ENCODE results near the gene CKS1B.

Gene CKS1B

GRCh38 chr1:154959426-154959780, 15.1 kb upstream of the CKS1B start:
- H3K4me3 ChIP-seq (ENCODE audit: low read depth, low read length) = no peak overlapping the region
- H3K36me3 ChIP-seq = peaks cover 48% of the 10 kb centered on the region
- H3K27me3 ChIP-seq (ENCODE audit: insufficient read depth, low read depth, severe bottlenecking) = no peaks in the 10 kb centered on the region
- no peaks in the 10 kb centered on the region for H3K9me3 ChIP-seq (ENCODE audit: severe bottlenecking)
- TF ChIP-seq CTCF (IDR thresholded peaks at IDR 0.05; ENCODE audit: low read depth, low read length) = no peak
- DNase-seq = no peak
- H3K27ac ChIP-seq = no peak overlapping the region

GRCh38 chr1:154960446-154961136, 13.9 kb upstream of the CKS1B start:
- TF ChIP-seq CTCF (IDR thresholded peaks at IDR 0.05; ENCODE audit: low read depth, low read length) = no peak
- no peak for DNase-seq
- Histone ChIP-seq H3K9me3 (ENCODE audit: severe bottlenecking) (no peaks in the 10 kb centered on the region), H3K27me3 (ENCODE audit: insufficient read depth, low read depth, severe bottlenecking) (no peaks in the 10 kb centered on the region), H3K36me3 (peaks cover 60% of the 10 kb centered on the region), H3K4me3 (ENCODE audit: low read depth, low read length) (peak overlapping the region; percentile 64), H3K27ac (peak overlapping the region; percentile 99)

- Histone ChIP-seq H3K27me3 (ENCODE audit: insufficient read depth, low read depth, severe bottlenecking) (no peaks in the 10 kb centered on the region), H3K27ac (peak within 1 kb of the TSS; percentile 99), H3K36me3 (peaks cover 69% of the 10 kb centered on the region), H3K4me3 (ENCODE audit: low read depth, low read length) (peak within 1 kb of the TSS; percentile 64), H3K9me3 (ENCODE audit: severe bottlenecking) (no peaks in the 10 kb centered on the region)
- TF ChIP-seq CTCF (IDR thresholded peaks at IDR 0.05; ENCODE audit: low read depth, low read length) = peak; percentile 82
- DNase-seq = peak; percentile 97
Measured at GRCh38 chr1:154961207-154962155, 13.0 kb upstream of the CKS1B start, which contains the start of gene PYGO2. TSS of gene PYGO2 (minus strand) at chr1:154961782. CDS start at chr1:154961576, 206 bp downstream.

- H3K27me3 ChIP-seq (ENCODE audit: insufficient read depth, low read depth, severe bottlenecking) = no peaks in the 10 kb centered on the region
- peak overlapping the region; percentile 99 for H3K27ac ChIP-seq
- H3K4me3 ChIP-seq (ENCODE audit: low read depth, low read length) = peak overlapping the region; percentile 64
- TF ChIP-seq CTCF (IDR thresholded peaks at IDR 0.05; ENCODE audit: low read depth, low read length) = no peak
- DNase-seq = peak; percentile 70
- H3K9me3 ChIP-seq (ENCODE audit: severe bottlenecking) = no peaks in the 10 kb centered on the region
- H3K36me3 ChIP-seq = peaks cover 76% of the 10 kb centered on the region
Measured at GRCh38 chr1:154962156-154962749, 12.2 kb upstream of the CKS1B start.

- peak overlapping the region; percentile 99 for H3K27ac ChIP-seq
- H3K27me3 ChIP-seq (ENCODE audit: insufficient read depth, low read depth, severe bottlenecking) = no peaks in the 10 kb centered on the region
- no peak for TF ChIP-seq CTCF (IDR thresholded peaks at IDR 0.05; ENCODE audit: low read depth, low read length)
- DNase-seq = no peak
- H3K9me3 ChIP-seq (ENCODE audit: severe bottlenecking) = no peaks in the 10 kb centered on the region
- peak overlapping the region; percentile 64 for H3K4me3 ChIP-seq (ENCODE audit: low read depth, low read length)
- peaks cover 79% of the 10 kb centered on the region for H3K36me3 ChIP-seq
Measured at GRCh38 chr1:154962795-154963330, 11.6 kb upstream of the CKS1B start.

All from WERI-Rb-1 (cell line).